HG02938 (cell line): Measurements from ENCODE around the gene MEMO1.
"Not testable (repeated sequence)": the region's sequence is repeated elsewhere in the genome, so short reads cannot be mapped to it uniquely, and the experiment has no call there.

Source experiments
- ATAC-seq: cut with Tn5 transposase; IDR thresholded peaks from one replicate; pipeline ENCODE4 v1.9.1; 2021; ENCODE audit warnings: mild to moderate bottlenecking, moderate library complexity; ENCODE audit not compliant: unreplicated experiment

MEMO1 gene

DNA sequence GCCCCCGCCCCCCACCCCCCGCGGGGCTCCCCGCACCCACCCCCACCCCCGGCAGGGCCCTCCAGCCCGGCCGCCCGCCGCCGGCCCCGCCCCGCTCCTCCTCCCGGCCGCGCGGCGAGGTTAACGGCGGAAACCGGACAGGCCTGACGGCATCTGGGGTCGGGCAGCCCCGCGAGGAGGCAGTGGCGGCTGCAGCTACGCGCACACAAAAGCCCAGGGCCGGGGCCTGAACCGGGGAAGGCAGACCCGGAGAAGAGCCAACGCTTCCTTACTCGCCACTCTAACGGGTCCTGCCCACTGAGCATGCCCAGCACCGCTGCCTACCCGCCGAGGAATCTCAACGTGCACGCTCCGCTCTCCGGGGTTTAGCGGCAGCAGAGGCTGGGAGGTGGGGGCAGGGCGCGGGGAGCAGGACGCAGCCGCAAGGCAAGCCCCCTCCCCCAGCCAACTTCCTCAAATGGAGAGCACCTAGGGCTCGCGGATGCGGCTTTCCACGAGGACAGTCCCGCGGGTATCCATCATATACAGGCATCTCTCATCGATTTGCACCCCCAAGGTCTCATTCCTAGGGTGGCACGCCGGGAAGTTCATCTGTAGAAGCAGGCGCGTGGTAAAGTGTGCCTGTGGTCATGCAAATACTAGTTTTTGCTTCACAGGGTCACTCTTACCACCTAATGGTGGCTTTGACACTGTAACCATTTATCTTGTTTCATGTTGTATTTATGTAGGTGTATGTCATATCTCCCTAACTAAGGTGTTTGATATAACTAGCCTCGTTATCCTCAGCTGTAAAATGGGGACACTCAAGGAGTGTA is at the start of gene MEMO1:
TSS of gene MEMO1 (minus strand) at position 339 of the 815 bp plus-strand sequence. CDS start 761 bp downstream, outside the sequence.
- ATAC-seq: peak; percentile 53

DNA sequence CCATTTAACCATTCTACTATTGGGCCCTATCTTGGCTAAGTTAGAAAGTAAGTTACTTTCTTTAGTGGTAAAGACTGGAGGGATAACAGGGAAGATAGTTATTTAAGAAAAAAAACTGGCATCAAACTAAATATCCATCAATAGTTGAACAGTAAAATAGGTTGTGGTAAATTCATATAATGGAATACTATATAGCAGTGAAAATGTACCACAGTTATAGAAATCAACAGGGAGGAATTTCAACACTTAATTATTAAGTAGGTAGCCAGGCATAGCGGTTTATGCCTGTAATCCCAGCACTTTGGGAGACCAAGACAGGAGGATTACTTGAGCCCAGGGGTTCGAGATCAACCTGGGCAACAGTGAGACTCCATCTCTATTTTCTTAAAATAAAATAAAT is 49.5 kb upstream of the MEMO1 start:
- ATAC-seq: no peak

DNA sequence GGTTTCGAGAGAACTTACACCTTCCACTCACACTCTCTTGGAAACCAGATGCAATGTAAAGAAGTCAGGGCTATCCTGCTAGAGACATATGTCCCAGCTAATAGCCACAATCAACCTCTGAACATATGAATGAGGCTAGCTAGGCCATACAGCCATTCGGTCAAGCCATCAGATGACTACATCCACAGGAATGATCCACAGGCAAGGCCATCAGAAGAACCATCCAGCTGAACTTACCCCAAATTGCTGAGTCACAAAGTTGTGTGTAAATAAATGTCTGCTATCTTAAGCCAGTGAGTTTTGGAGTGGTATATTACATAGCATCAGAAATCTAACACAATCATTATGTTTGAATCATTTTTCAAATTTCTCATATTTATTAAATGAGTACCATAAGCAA is 47.3 kb upstream of the MEMO1 start:
- no peak for ATAC-seq

DNA sequence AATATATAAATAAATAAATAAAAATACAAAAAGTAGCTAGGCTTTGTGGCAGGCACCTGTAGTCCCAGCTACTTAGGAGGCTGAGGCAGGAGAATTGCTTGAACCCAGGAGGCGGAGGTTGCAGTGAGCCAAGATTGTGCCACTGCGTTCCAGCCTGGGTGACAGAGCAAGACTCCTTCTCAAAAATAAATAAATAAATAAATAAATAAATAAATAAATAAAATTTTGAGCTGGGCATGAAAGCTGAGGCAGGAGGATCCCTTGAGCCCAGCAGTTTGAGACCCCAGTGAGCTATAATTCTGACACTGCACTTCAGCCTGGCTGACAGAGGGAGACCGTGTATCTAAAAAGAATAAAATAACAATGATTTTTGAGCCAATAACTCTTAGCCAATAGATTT is 43.8 kb upstream of the MEMO1 start:
- ATAC-seq: not testable (repeated sequence)

DNA sequence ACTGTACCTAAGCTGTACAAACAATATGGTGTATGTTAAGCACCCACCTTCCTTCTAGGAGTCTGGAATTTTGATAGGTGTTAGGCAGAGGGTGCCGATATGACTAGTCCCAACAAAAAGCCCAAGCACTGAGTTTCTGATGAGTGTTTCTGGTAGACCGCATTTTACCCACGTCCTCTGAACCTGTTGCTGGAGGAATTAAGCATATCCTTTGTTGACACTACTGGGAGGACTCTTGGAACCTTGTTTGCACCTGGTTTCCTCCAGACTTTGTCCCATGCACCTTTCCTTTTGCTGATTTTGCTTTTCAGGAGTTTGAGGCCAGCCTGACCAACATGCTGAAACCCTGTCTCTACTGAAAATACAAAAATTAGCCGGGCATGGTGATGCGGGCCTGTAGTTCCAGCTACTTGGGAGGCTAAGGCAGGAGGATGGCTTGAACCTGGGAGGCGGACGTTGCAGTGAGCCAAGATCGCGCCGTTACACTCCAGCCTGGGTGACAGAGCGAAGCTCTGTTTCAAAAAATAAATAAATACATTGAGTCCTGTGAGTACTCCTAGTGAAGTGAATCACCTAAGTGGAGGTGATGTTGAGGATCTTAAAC is 41.1 kb upstream of the MEMO1 start:
- ATAC-seq: no peak

DNA sequence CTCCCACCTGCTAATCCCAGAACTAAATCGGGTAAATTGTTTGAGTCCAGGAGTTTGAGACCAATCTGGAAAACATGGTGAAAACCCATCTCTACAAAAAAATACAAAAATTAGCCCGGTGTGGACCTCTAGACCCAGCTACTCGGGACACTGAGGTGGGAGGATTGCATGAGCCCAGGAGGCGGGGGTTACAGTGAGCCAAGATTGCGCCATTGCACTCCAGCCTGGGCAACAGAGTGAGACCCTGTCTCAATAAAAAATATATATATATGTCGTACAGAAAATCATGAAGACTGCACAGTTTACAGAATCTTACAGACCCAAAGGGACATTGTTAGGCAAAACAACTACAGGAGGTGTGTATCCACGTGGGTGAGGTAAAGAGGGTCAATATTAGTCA is 32.8 kb upstream of the MEMO1 start:
- no peak for ATAC-seq

DNA sequence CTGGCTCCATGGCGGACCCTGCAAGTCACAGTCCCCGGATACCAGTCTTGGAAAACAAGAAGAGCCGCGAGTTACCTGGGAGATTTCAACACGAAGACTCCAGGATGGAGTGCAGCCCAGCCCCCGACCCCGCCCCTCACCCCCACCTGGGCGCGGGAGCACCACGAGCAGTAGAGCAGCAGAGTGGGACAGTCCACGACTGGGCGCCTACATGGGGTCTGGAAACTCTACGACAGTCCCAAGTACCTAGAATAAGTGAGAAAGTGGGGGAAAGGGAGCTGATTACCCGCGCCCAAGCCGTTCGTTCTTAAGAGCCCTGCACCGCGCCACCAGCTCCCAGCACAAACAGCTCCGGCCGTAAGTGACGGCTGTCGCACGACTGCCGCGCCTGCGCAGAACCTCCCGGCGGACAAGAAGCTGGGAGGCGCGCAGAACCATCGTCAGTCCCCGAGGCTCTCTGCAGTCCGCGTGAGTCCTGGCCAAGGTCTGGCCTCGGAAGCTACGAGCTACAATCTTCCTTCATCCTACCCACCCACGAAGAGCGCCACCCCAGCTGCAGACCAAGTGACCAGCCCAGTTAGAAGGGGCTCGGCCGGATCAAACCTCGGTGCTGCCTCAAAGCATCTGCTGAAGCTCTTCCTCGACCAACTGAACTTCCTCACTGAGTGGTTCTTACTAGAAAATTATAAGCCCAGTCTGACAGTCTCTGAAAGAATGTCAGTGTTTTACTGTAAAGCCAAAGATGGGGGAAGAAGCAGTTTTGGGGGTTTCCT is 28.8 kb upstream of the MEMO1 start, which contains the start of gene DPY30:
TSS of gene DPY30 (minus strand) at position 359 of the 773 bp plus-strand sequence. CDS start at position 10, 349 bp downstream.
- peak; percentile 75 for ATAC-seq

DNA sequence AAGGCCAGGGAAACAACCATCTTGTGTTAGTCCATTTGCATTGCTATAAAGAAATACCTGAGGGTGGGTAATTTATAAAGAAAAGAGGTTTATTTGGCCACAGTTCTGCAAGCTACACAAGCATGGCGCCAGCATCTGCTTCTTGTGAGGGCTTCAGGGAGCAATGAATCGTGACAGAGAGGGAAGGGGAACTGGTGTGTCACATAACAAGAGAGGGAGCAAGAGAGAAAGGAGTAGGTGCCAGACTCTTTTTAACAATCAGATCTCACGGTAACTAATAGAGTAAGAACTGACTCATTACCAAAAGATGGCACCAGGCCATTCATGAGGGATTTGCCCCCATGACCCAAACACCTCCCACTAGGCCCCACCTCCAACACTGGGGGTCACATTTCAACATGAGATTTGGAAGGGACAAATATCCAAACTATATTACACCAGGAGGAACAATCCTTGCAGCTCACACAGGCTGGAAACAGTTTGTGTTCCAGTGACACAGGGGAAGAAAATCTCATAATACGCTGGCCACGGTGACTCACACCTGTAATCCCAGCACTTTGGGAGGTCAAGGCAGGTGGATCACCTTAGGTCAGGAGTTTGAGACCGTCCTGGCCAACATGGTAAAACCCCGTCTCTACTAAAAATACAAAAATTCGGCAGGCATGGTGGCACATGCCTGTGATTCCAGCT is 23.5 kb upstream of the MEMO1 start:
- not testable (repeated sequence) for ATAC-seq

DNA sequence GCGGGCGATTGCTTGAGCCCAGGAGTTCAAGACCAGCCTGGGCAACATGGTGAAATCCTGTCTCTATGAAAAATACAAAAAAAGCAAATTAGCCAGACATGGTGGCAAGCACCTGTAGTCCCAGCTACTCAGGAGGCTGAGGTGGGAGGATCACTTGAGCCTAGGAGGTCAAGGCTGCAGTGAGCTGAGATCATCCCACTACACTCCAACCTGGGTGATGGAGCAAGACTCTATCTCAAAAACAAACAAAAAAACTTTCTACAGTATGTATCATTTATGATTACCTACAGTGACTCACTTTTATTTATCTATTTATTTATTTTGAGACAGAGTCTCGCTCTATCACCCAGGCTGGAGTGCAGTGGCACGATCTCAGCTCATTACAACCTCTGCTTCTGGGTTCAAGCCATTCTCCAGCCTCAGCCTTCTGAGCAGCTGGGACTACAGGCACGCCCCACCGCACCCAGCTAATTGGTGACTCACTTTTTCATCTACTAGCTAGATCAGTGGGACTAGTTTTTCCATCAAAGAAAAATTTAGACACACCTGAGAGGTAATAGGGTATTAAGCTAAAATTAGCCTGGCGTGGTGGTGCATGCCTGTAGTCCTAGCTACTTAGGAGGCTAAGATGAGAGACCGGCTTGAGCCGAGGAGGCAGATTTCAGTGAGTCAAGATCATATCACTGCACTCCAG is 8.1 kb upstream of the MEMO1 start:
- not testable (repeated sequence) for ATAC-seq

DNA sequence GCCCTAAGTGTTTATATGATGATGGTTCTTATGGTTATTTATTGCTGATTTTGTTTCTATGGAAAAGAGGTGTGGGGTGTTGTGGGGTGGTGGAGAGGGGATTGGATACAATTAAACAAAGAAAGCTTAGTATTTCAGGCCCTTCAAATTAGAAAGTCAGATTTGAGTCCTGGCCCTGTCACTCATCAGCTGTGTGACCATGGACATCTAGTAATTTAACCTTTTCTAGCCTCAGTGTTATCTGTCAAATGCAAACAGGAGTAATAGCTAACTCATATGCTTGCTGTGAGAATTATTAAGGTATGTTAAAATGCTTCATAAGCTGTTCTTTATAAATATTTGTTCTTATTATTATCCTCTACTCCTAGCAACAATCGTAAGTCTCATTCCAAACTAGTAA is 2.1 kb upstream of the MEMO1 start:
- ATAC-seq: no peak

DNA sequence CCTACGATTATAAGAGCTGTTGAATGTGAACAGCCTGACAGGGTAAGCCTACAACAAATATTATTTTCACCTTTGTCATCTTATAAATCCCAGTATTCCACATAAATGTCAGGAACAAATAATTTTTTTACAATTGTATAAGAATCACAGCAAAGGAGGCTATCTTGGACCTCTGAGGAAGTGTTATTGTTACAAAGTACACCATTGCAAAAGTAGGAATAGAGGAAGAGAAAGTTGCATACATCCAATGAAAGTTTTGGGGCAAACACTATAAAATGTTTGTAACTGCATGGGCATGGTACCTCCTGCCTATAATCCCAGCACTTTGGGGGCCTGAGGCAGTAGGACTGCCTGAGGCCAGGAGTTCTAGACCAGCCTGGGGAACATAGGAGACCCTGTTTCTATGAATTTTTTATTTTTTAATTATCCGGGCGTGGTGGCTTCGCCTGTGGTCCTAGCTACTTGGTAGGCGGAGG is 715 bp upstream of the MEMO1 start:
- no peak for ATAC-seq

DNA sequence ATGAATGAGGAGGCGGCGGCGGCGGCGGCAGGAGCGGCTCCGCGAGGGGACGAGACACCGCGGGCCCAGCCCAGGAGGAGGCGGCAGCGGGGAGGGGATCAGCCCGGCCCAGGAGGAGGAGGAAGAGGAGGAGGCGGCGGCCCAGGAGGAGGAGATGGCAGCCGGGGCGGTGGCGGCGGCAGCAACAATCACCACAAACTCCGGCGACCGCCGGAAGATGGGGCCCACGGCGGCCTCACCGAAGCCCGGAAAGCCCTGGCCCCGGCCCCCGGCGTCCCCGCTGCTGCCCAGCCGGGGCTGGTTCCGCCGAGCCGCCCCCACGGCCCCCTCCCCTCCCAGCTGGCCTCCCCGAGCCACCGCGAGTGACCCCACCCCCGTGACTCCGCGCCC is 533 bp downstream of the MEMO1 start:
- peak; percentile 40 for ATAC-seq

DNA sequence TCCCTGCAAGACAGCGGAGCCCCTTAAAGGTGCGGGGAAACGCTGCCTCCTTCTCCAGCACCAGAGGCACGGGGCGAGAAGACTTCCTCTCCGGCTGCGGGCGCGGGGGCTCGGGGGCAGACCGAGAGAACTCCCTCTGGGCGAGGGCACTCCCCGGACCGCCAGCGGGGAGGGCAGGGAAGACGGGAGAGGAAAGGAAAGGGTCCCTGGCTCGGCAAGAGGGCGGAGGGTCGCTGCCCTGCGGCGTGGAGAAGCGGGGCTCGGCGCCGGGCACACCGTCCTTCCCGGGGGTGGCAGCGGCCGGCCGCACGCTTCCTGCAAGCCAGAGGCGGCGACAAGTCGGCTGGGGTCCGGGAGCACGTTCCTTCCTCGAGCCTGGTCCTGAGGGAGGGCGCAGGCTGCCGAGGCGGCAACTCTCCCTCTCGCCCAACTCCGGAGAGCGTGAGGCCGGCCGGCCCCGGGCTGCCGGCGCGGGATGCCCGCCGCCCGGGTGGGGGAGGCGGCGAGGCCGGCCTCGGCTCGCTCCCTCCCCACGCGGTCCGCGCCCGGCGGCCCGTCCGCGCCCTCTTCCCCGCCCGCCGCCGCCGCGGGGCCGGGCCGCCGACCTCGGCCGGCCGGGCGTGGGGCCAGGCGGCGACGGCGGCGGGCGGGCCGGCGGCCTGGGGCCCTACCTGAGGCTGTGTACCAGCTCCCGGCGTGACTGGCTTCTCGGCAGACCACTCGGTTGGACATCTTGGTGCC is 1.1 kb downstream of the MEMO1 start:
- ATAC-seq: peak; percentile 20

DNA sequence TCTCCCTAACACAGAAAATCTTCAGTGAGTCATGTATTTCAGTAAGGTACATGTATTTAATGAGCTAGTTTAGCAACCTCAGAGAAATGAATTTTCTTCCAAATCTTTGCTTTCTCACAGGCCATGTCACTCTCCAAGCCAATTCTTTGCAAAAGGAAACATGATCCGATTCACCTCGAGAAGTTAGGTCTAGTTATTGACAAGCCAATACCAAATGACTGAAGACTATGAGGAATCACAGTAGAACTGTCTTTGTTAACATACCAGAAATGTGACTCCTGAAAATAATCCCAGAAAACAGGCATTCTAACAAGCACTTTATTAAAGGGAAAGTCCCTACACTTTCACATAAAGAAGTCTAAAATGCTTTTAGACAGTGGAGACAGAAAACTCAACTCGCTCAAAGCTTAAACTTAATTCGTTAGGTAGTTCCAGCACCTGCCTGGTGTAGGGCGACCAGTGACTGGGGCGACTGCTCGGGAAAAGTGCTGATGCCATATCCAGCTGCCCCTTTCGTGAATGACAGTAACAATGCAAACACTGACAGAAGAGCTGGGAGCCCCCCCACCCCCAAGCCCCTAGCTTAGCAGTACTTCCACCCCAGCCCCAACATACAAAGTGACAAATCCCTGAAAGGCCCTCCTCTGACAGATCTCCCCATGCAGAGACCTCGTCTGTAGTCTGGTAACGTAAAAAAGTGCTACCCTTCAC is 1.8 kb downstream of the MEMO1 start:
- peak; percentile 0 for ATAC-seq

DNA sequence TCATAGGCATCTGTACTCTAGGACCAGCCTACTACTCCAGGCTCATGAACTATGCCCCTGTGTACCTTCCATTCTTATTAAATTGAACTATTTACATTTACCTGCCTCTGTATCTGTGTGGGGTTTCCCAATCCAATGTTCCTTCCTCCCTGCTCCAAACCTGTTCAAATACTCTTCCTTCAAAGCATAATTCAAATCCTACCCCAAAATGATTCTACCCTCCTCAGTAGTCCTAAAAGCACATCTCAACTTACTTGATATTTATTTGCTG is 3.8 kb downstream of the MEMO1 start:
- ATAC-seq: no peak

DNA sequence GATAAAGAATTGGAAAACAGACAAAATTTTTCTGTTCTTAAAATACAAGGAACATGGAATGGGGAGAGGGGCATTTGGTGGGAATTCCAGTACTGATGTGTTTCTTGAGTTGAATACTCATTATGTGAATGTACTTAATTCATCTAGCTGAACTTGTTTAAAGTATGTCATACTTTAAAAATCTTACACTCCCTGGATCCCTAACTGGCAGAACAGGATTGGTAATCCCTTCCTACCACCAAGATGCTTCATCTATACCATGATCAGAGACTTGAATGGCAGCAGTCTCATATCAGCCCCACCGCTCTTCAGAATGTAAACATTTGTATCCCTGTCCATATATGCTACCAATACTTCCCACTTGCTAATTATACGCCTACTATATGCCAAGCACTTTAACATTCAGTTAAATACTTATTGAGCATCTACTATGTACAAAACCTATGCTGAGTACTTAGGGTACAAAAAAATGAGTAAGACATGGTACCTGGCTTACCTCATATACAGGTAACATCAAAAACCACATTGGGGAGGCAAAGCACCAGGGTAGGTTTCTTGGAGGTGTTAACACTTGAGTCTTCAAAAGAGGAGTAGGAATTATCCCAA is 5.3 kb downstream of the MEMO1 start:
- no peak for ATAC-seq

DNA sequence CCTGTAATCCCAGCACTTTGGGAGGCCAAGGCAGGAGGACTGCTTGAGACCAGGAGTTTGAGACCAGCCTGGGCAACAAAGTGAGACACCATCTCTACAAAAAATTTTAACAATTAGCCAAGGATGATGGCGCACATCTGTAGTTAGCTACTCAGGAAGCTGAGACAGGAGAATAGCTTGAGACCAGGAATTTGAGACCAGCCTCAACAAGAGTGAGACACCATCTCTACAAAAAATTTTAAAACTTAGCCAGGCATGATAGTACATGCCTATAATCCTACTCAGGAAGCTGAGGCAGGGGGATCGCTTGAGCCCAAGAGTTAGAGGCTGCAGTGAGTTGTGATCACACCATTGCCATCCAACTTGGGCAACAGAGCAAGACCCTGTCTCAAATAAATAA is 7.0 kb downstream of the MEMO1 start:
- ATAC-seq: no peak

DNA sequence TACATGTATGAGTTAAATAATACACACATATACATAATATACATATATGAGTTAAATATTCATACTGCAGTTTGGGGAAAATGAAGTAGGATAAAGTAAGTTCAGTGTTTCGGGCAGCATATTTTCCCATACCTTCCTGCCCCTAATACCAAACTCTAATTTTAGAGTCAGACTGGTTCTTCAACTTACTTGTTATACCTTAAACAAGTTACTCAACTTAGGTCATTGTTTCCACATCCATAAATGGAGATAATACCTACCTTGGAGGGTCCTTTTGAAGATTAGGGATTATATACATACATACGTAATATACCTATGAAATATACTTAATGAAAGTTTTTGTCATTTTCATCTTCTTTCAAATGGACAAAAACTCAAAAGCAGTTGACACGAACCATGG is 8.4 kb downstream of the MEMO1 start:
- no peak for ATAC-seq

DNA sequence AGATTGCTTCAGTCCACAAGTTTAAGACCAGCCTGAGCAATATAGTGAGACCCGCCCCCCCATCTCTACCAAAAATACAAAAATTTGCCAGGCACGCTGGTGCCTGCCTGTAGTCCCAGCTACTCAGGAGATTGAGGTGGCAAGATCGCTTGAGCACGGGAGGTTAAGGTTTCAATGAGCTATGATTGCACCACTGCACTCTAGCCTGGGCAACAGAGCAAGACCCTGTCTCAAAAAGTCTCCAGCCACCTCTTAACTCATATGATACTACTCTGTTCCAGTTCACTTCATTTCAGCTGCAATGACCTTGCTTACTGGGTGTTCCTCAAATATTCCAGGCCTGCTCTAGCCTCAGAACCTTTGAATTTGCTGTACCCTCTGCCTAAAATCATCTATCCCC is 11.4 kb downstream of the MEMO1 start:
- ATAC-seq: no peak
